HCT116 (cell line): Measurements from ENCODE around the gene CACNG6.

ENCODE experiments used
- CBX3 ChIP-seq: IDR thresholded peaks from 2 replicates; pipeline ENCODE4 v1.6.1; 2012; ENCODE audit warnings: low read depth
- CEBPB ChIP-seq: IDR thresholded peaks from 2 replicates; pipeline ENCODE4 v1.6.1; 2012; ENCODE audit warnings: low read depth
- CTCF ChIP-seq, 3 experiments: fragments of 200-600 bp in 1 of 3; sonication (generic) in 1 of 3; IDR thresholded peaks in 2 of 3; conservative IDR thresholded peaks in 1 of 3; 2 replicates each; pipeline ENCODE4 v1.5.1; 2012 to 2017; ENCODE audit warnings: low read depth in 2 of 3, low read length in 2 of 3, antibody characterized with exemption in 1 of 3, borderline replicate concordance in 1 of 3, control low read depth in 1 of 3, mild to moderate bottlenecking in 1 of 3, mixed read lengths in 1 of 3, mixed run types in 1 of 3, moderate library complexity in 1 of 3; ENCODE audit not compliant: insufficient read depth in 1 of 3
- ELF1 ChIP-seq: IDR thresholded peaks from 2 replicates; pipeline ENCODE4 v1.6.1; 2012; ENCODE audit warnings: low read depth, borderline replicate concordance
- EZH2 ChIP-seq: fragments of 200-600 bp; sonication (generic); IDR thresholded peaks from 2 replicates; pipeline ENCODE4 v1.6.1; 2017; ENCODE audit warnings: antibody characterized with exemption, mixed run types
- MAX ChIP-seq: IDR thresholded peaks from 2 replicates; pipeline ENCODE4 v1.6.1; 2012
- POLR2A ChIP-seq: IDR thresholded peaks from 2 replicates; pipeline ENCODE4 v1.7.0; 2011; ENCODE audit warnings: borderline replicate concordance; ENCODE audit not compliant: insufficient read depth, insufficient read length; ENCODE audit errors: extremely low read depth
- POLR2AphosphoS5 ChIP-seq: IDR thresholded peaks from 2 replicates; pipeline ENCODE4 v1.6.1; 2011; ENCODE audit warnings: mild to moderate bottlenecking, low read depth, low read length, moderate library complexity
- SIN3A ChIP-seq: IDR thresholded peaks from 2 replicates; pipeline ENCODE4 v1.6.1; 2012; ENCODE audit warnings: low read depth
- YY1 ChIP-seq: IDR thresholded peaks from 2 replicates; pipeline ENCODE4 v1.6.1; 2011; ENCODE audit warnings: low read length, low read depth, moderate library complexity, mild to moderate bottlenecking; ENCODE audit not compliant: insufficient replicate concordance; ENCODE audit errors: extremely low read depth
- TF ChIP-seq, protein P1 (sequence below): IDR thresholded peaks from 2 replicates; pipeline ENCODE4 v1.6.1; 2012; ENCODE audit warnings: low read depth

- TF ChIP-seq ELF1 (no peak), EZH2 (no peak), POLR2A (no peak), CTCF (IDR thresholded peaks at IDR 0.05 in 2 of 3, conservative IDR thresholded peaks at IDR 0.05 in 1 of 3; ENCODE audit: borderline replicate concordance in 1 of 3, insufficient read depth in 1 of 3, low read depth in 2 of 3, low read length in 2 of 3) (no peak), MAX (peak; percentile 13; the same call in 1 of the 2 replicates), SIN3A (no peak), CBX3 (no peak), POLR2AphosphoS5 (peak; percentile 42; the same call in 1 of the 2 replicates), YY1 (no peak), CEBPB (no peak)
- TF ChIP-seq, protein P1, sequence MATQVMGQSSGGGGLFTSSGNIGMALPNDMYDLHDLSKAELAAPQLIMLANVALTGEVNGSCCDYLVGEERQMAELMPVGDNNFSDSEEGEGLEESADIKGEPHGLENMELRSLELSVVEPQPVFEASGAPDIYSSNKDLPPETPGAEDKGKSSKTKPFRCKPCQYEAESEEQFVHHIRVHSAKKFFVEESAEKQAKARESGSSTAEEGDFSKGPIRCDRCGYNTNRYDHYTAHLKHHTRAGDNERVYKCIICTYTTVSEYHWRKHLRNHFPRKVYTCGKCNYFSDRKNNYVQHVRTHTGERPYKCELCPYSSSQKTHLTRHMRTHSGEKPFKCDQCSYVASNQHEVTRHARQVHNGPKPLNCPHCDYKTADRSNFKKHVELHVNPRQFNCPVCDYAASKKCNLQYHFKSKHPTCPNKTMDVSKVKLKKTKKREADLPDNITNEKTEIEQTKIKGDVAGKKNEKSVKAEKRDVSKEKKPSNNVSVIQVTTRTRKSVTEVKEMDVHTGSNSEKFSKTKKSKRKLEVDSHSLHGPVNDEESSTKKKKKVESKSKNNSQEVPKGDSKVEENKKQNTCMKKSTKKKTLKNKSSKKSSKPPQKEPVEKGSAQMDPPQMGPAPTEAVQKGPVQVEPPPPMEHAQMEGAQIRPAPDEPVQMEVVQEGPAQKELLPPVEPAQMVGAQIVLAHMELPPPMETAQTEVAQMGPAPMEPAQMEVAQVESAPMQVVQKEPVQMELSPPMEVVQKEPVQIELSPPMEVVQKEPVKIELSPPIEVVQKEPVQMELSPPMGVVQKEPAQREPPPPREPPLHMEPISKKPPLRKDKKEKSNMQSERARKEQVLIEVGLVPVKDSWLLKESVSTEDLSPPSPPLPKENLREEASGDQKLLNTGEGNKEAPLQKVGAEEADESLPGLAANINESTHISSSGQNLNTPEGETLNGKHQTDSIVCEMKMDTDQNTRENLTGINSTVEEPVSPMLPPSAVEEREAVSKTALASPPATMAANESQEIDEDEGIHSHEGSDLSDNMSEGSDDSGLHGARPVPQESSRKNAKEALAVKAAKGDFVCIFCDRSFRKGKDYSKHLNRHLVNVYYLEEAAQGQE: no peak
Observed at GRCh38 chr19:53982611-53983010, 8.8 kb upstream of the CACNG6 start.
